Glomerular endothelial cell (primary cell): ENCODE measurements around the gene PRRC1. TPM values are rescaled to one million over a fixed set of nuclear protein-coding genes. Genes with fewer than 3 reads are reported as not detected.

Experiments used
- DNase-seq: peaks from one replicate; pipeline ENCODE4 v3.0.0-alpha.2; 2011; ENCODE audit warnings: low read depth, low spot score; ENCODE audit errors: extremely low read depth
- total RNA-seq: library from RNA; depleted of rRNA; stranded (reverse); fragments of >200 nt; gene quantifications from 2 replicates; pipeline ENCODE4 v1.2.3, GENCODE V29; 2015

Gene PRRC1
- total RNA-seq, 1 donor from 2014 or later: 66.0 TPM

- DNase-seq: no peak
Observed at GRCh38 chr5:127602481-127602880, 85.0 kb downstream of the PRRC1 start.

- DNase-seq: no peak
Observed at GRCh38 chr5:127602896-127603844, 85.7 kb downstream of the PRRC1 start.

Other genes with a start within 250 kb of the PRRC1 start
- 3.6 and 15.5 TPM in 2 replicates for gene MEGF10, start 226.8 kb upstream of the PRRC1 start, total RNA-seq
- not detected in 2 replicates for gene CTXN3, start 131.4 kb downstream of the PRRC1 start, total RNA-seq
- gene CCDC192, start 185.8 kb downstream of the PRRC1 start, total RNA-seq: not detected in 2 replicates